H9 (cell line): ENCODE measurements around the gene KCNK10. TPM values are rescaled to one million over a fixed set of nuclear protein-coding genes. Genes with fewer than 3 reads are reported as not detected.

Source experiments
- DNase-seq: peaks from one replicate; pipeline ENCODE4 v3.0.0-alpha.2; 2017
- H2AFZ ChIP-seq: one replicate; pipeline ENCODE4 v1.6.1; 2013; ENCODE audit warnings: mild to moderate bottlenecking, low read length, control low read depth, moderate library complexity
- H2AK5ac ChIP-seq: 2 replicates; pipeline ENCODE4 v1.6.1; 2013; ENCODE audit warnings: low read length, control low read depth, mixed read lengths; ENCODE audit not compliant: insufficient read length
- H2BK120ac ChIP-seq: one replicate; pipeline ENCODE4 v1.6.1; 2013; ENCODE audit warnings: low read depth, mild to moderate bottlenecking, low read length, control low read depth, inconsistent platforms; ENCODE audit not compliant: poor library complexity, severe bottlenecking
- H2BK12ac ChIP-seq: 2 replicates; pipeline ENCODE4 v1.6.1; 2013; ENCODE audit warnings: low read length, control low read depth, mixed read lengths, low read depth; ENCODE audit not compliant: insufficient read length
- H2BK15ac ChIP-seq: 2 replicates; pipeline ENCODE4 v1.6.1; 2013; ENCODE audit warnings: low read depth, low read length, control low read depth
- H2BK20ac ChIP-seq: one replicate; pipeline ENCODE4 v1.6.1; 2013; ENCODE audit warnings: low read depth, mild to moderate bottlenecking, low read length, control low read depth, inconsistent platforms; ENCODE audit not compliant: poor library complexity, severe bottlenecking
- H2BK5ac ChIP-seq: 2 replicates; pipeline ENCODE4 v1.6.1; 2013; ENCODE audit warnings: low read length, control low read depth, mixed read lengths; ENCODE audit not compliant: insufficient read length
- H3K14ac ChIP-seq: 2 replicates; pipeline ENCODE4 v1.6.1; 2013; ENCODE audit warnings: low read length, control low read depth; ENCODE audit not compliant: insufficient read depth
- H3K18ac ChIP-seq: 2 replicates; pipeline ENCODE4 v1.6.1; 2013; ENCODE audit warnings: low read depth, mild to moderate bottlenecking, mixed read lengths, low read length, control low read depth; ENCODE audit not compliant: insufficient read length
- H3K23ac ChIP-seq: 2 replicates; pipeline ENCODE4 v1.6.1; 2013; ENCODE audit warnings: low read length, control low read depth, mixed read lengths, low read depth; ENCODE audit not compliant: insufficient read length
- H3K23me2 ChIP-seq: 2 replicates; pipeline ENCODE4 v1.6.1; 2013; ENCODE audit warnings: low read depth, mild to moderate bottlenecking, mixed read lengths, low read length, control low read depth; ENCODE audit not compliant: insufficient read length, poor library complexity, severe bottlenecking
- H3K27ac ChIP-seq: 2 replicates; pipeline ENCODE4 v1.5.1; 2013; ENCODE audit warnings: low read length, control low read depth, mixed read lengths, low read depth; ENCODE audit not compliant: insufficient read length
- H3K27me3 ChIP-seq: 2 replicates; pipeline ENCODE4 v1.6.1; 2013; ENCODE audit warnings: low read length, control low read depth, inconsistent platforms; ENCODE audit not compliant: insufficient read depth
- H3K4ac ChIP-seq: 2 replicates; pipeline ENCODE4 v1.6.1; 2013; ENCODE audit warnings: low read depth, mild to moderate bottlenecking, control low read depth, inconsistent platforms, low read length, moderate library complexity
- H3K4me1 ChIP-seq: 2 replicates; pipeline ENCODE4 v1.6.1; 2013; ENCODE audit warnings: low read length, control low read depth, inconsistent platforms; ENCODE audit not compliant: insufficient read depth
- H3K4me2 ChIP-seq: 2 replicates; pipeline ENCODE4 v1.6.1; 2013; ENCODE audit warnings: low read length, control low read depth, mixed read lengths; ENCODE audit not compliant: insufficient read length, insufficient read depth
- H3K56ac ChIP-seq: 2 replicates; pipeline ENCODE4 v1.6.1; 2013; ENCODE audit warnings: low read depth, mild to moderate bottlenecking, mixed read lengths, low read length, control low read depth; ENCODE audit not compliant: insufficient read length
- H3K79me1 ChIP-seq: 2 replicates; pipeline ENCODE4 v1.6.1; 2013; ENCODE audit warnings: low read depth, mild to moderate bottlenecking, moderate library complexity, low read length, control low read depth, inconsistent platforms; ENCODE audit not compliant: insufficient read depth, poor library complexity, severe bottlenecking
- H3K79me2 ChIP-seq: 2 replicates; pipeline ENCODE4 v1.6.1; 2013; ENCODE audit warnings: low read length, control low read depth, inconsistent platforms; ENCODE audit not compliant: insufficient read depth
- H3K9ac ChIP-seq: 2 replicates; pipeline ENCODE4 v1.6.1; 2013; ENCODE audit warnings: low read length, control low read depth, mixed read lengths; ENCODE audit not compliant: insufficient read length; ENCODE audit errors: extremely low read depth
- H3K9me3 ChIP-seq: one replicate; pipeline ENCODE4 v1.6.1; 2013; ENCODE audit warnings: low read depth, low read length, inconsistent platforms; ENCODE audit not compliant: control insufficient read depth
- H3T11ph ChIP-seq: one replicate; pipeline ENCODE4 v1.6.1; 2013; ENCODE audit warnings: mild to moderate bottlenecking, low read length, control low read depth, inconsistent platforms
- H4K20me1 ChIP-seq: one replicate; pipeline ENCODE4 v1.6.1; 2013; ENCODE audit not compliant: control insufficient read depth, insufficient read length, insufficient read depth
- H4K5ac ChIP-seq: 2 replicates; pipeline ENCODE4 v1.6.1; 2013; ENCODE audit warnings: low read depth, mild to moderate bottlenecking, mixed read lengths, low read length, control low read depth; ENCODE audit not compliant: insufficient read length
- H4K8ac ChIP-seq: replicated peaks from 2 replicates; pipeline ENCODE4 v1.6.1; 2013; ENCODE audit warnings: low read length, control low read depth, mixed read lengths, low read depth; ENCODE audit not compliant: insufficient read length
- H4K91ac ChIP-seq: 2 replicates; pipeline ENCODE4 v1.6.1; 2013; ENCODE audit warnings: low read depth, mild to moderate bottlenecking, moderate library complexity, mixed read lengths, low read length, control low read depth; ENCODE audit not compliant: insufficient read length
- H3K27ac Mint-ChIP-seq, 3 experiments: 2 replicates in 2 of 3; 3 replicates in 1 of 3; pipeline ENCODE4 v1.8.0; 2020 to 2021; ENCODE audit warnings: mixed read lengths in 3 of 3, mild to moderate bottlenecking in 1 of 3, moderate library complexity in 1 of 3
- H3K27me3 Mint-ChIP-seq: 2 replicates; pipeline ENCODE4 v1.8.0; 2021; ENCODE audit warnings: low read depth, mild to moderate bottlenecking, moderate library complexity, mixed read lengths
- H3K36me3 Mint-ChIP-seq, 3 experiments: 2 replicates in 2 of 3; 3 replicates in 1 of 3; pipeline ENCODE4 v1.8.0; 2020 to 2021; ENCODE audit warnings: low read depth in 3 of 3, mixed read lengths in 3 of 3; ENCODE audit not compliant: insufficient read depth in 1 of 3
- H3K4me1 Mint-ChIP-seq, 2 experiments: 2 replicates each; pipeline ENCODE4 v1.8.0; 2020; ENCODE audit warnings: mixed read lengths in 2 of 2
- H3K4me3 Mint-ChIP-seq, 2 experiments: 2 replicates in 1 of 2; 3 replicates in 1 of 2; pipeline ENCODE4 v1.8.0; 2020 to 2021; ENCODE audit warnings: mild to moderate bottlenecking in 2 of 2, mixed read lengths in 2 of 2, moderate library complexity in 1 of 2
- H3K9me3 Mint-ChIP-seq, 2 experiments: 2 replicates in 1 of 2; 3 replicates in 1 of 2; pipeline ENCODE4 v1.8.0; 2020; ENCODE audit warnings: mild to moderate bottlenecking in 2 of 2, mixed read lengths in 2 of 2, moderate library complexity in 1 of 2
- WGBS: extraction: QIAGEN DNeasy Blood & Tissue Kit; methylation state at CpG from one replicate; pipeline ENCODE4 v1.1.7; 2013; ENCODE audit warnings: missing lambda C conversion rate, low lambda C conversion rate, mixed read lengths; ENCODE audit not compliant: insufficient read length; ENCODE audit errors: extremely low coverage; 5-methylcytosine and 5-hydroxymethylcytosine counted together
- total RNA-seq: library from RNA; stranded (reverse); gene quantifications from 2 replicates; pipeline ENCODE4 v1.2.1, GENCODE V29; 2021
- TF ChIP-seq, protein P1 (sequence below): fragments of 200-600 bp; sonication (generic); conservative IDR thresholded peaks from 3 replicates; pipeline ENCODE4 v1.8.0; 2021; ENCODE audit warnings: antibody characterized with exemption, mild to moderate bottlenecking

The KCNK10 gene
- total RNA-seq, 1 experiment from 2014 or later: 0.33 TPM

DNA sequence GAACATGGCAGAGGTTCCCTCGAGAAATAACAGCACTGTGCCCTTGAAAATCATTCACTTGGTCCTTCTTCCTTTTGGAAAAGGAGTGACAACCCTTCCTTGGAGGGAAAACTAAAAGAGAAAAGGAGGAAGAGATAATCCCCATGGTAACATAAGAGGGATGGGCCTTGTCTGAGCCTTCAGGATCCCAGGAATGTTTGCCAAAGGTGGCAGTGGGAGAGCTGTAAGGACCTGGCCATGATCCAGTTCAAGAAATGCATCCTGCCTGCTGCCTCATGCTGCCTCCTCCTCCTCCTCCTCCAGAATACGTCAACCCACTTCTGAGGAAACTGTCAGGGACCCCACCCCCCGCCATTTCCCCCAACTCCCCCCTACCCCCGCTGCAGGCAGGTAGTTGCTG is 118.8 kb downstream of the KCNK10 start:
- Histone ChIP-seq H3K9me3 (no peaks in the 10 kb centered on the region), H3K14ac (no peak overlapping the region), H2BK20ac (no peak overlapping the region), H3K18ac (no peak overlapping the region), H2BK5ac (no peak overlapping the region), H3K79me1 (no peaks in the 10 kb centered on the region), H4K5ac (no peak overlapping the region), H3K9ac (no peak overlapping the region), H3K4ac (no peak overlapping the region), H2BK120ac (no peak overlapping the region), H3K23me2 (no peaks in the 10 kb centered on the region), H2BK15ac (no peak overlapping the region), H2AK5ac (no peak overlapping the region), H3K79me2 (no peaks in the 10 kb centered on the region), H3K4me2 (no peak overlapping the region), H3K4me1 (no peaks in the 10 kb centered on the region), H4K91ac (no peak overlapping the region), H3K56ac (no peak overlapping the region), H4K20me1 (no peaks in the 10 kb centered on the region), H3K27ac (no peak overlapping the region), H4K8ac (no peak overlapping the region), H3K27me3 (no peaks in the 10 kb centered on the region), H3K23ac (no peak overlapping the region), H2AFZ (no peak overlapping the region), H2BK12ac (no peak overlapping the region), H3T11ph (no peak overlapping the region)
- Mint-ChIP-seq H3K4me3 (no peak overlapping the region), H3K9me3 (no peaks in the 10 kb centered on the region), H3K27ac (no peak overlapping the region), H3K4me1 (peaks cover 4 to 8% of the 10 kb centered on the region in 2 experiments), H3K27me3 (peaks cover 2% of the 10 kb centered on the region; the same call in 1 of the 2 replicates), H3K36me3 (no peaks in the 10 kb centered on the region)
- no CpG with 5 or more reads among the region's 4 CpGs for whole genome bisulfite sequencing
- TF ChIP-seq, protein P1, sequence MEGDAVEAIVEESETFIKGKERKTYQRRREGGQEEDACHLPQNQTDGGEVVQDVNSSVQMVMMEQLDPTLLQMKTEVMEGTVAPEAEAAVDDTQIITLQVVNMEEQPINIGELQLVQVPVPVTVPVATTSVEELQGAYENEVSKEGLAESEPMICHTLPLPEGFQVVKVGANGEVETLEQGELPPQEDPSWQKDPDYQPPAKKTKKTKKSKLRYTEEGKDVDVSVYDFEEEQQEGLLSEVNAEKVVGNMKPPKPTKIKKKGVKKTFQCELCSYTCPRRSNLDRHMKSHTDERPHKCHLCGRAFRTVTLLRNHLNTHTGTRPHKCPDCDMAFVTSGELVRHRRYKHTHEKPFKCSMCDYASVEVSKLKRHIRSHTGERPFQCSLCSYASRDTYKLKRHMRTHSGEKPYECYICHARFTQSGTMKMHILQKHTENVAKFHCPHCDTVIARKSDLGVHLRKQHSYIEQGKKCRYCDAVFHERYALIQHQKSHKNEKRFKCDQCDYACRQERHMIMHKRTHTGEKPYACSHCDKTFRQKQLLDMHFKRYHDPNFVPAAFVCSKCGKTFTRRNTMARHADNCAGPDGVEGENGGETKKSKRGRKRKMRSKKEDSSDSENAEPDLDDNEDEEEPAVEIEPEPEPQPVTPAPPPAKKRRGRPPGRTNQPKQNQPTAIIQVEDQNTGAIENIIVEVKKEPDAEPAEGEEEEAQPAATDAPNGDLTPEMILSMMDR: no peak
- no peak for DNase-seq
